Mucosa of rectum (tissue), 2 donors: ENCODE measurements around the gene CLCN6.

Experiments
- H3K27ac ChIP-seq, 2 donors: one replicate each; pipeline ENCODE4 v1.7.0; 2013; ENCODE audit warnings: inconsistent platforms in 2 of 2, low read depth in 2 of 2, low read length in 2 of 2
- H3K27me3 ChIP-seq, 2 donors: one replicate each; pipeline ENCODE4 v1.7.0; 2013; ENCODE audit warnings: low read length in 2 of 2; ENCODE audit not compliant: control insufficient read depth in 2 of 2, insufficient read depth in 2 of 2
- H3K36me3 ChIP-seq, 2 donors: one replicate each; pipeline ENCODE4 v1.7.0; 2013; ENCODE audit warnings: low read length in 2 of 2; ENCODE audit not compliant: control insufficient read depth in 2 of 2, insufficient read depth in 2 of 2
- H3K4me1 ChIP-seq, 2 donors: one replicate each; pipeline ENCODE4 v1.7.0; 2013; ENCODE audit warnings: low read length in 2 of 2, mild to moderate bottlenecking in 1 of 2; ENCODE audit not compliant: control insufficient read depth in 2 of 2, insufficient read depth in 2 of 2
- H3K4me3 ChIP-seq, 2 donors: one replicate each; pipeline ENCODE4 v1.7.0; 2013; ENCODE audit warnings: low read length in 2 of 2
- H3K9ac ChIP-seq, 2 donors: one replicate each; pipeline ENCODE4 v1.7.0; 2013; ENCODE audit warnings: low read length in 2 of 2, low read depth in 1 of 2, mild to moderate bottlenecking in 1 of 2
- H3K9me3 ChIP-seq, 2 donors: one replicate each; pipeline ENCODE4 v1.7.0; 2013; ENCODE audit warnings: low read length in 2 of 2; ENCODE audit not compliant: control insufficient read depth in 2 of 2
- donor health status: healthy.
- donor health status: Normal muscosa, but diverticular disease.

The CLCN6 gene

GRCh38 chr1:11826946-11827345 lies 21.0 kb downstream of the CLCN6 start:
- no peak overlapping the region for H3K4me3 ChIP-seq
- no peaks in the 10 kb centered on the region for H3K9me3 ChIP-seq
- no peaks in the 10 kb centered on the region for H3K27me3 ChIP-seq
- H3K36me3 ChIP-seq = peaks cover 59 to 65% of the 10 kb centered on the region in 2 donors
- no peak overlapping the region for H3K9ac ChIP-seq
- no peak overlapping the region for H3K27ac ChIP-seq
- no peaks in the 10 kb centered on the region for H3K4me1 ChIP-seq

GRCh38 chr1:11828511-11828910 lies 22.5 kb downstream of the CLCN6 start:
- Histone ChIP-seq H3K4me1 (no peaks in the 10 kb centered on the region), H3K36me3 (peaks cover 63 to 68% of the 10 kb centered on the region in 2 donors), H3K9me3 (no peaks in the 10 kb centered on the region), H3K27ac (no peak overlapping the region), H3K9ac (no peak overlapping the region), H3K27me3 (no peaks in the 10 kb centered on the region), H3K4me3 (no peak overlapping the region)

GRCh38 chr1:11831945-11832725 lies 26.1 kb downstream of the CLCN6 start:
- Histone ChIP-seq H3K36me3 (peaks cover 69 to 82% of the 10 kb centered on the region in 2 donors), H3K27me3 (no peaks in the 10 kb centered on the region), H3K9me3 (no peaks in the 10 kb centered on the region), H3K9ac (no peak overlapping the region), H3K4me1 (no peaks in the 10 kb centered on the region), H3K4me3 (no peak overlapping the region), H3K27ac (no peak overlapping the region)

- Histone ChIP-seq H3K36me3 (peaks cover 73 to 85% of the 10 kb centered on the region in 2 donors), H3K9ac (no peak overlapping the region)
Observed at GRCh38 chr1:11833497-11833896, 27.5 kb downstream of the CLCN6 start.

GRCh38 chr1:11833900-11834299 lies 27.9 kb downstream of the CLCN6 start:
- peaks cover 70 to 85% of the 10 kb centered on the region in 2 donors for H3K36me3 ChIP-seq
- no peaks in the 10 kb centered on the region for H3K9me3 ChIP-seq

More at GRCh38 chr1:11833497-11833896, 27.5 kb downstream of the CLCN6 start:
- Histone ChIP-seq H3K4me1 (no peaks in the 10 kb centered on the region), H3K27me3 (no peaks in the 10 kb centered on the region), H3K9me3 (no peaks in the 10 kb centered on the region), H3K4me3 (no peak overlapping the region), H3K27ac (no peak overlapping the region)

GRCh38 chr1:11835441-11836225 lies 29.6 kb downstream of the CLCN6 start:
- no peaks in the 10 kb centered on the region for H3K4me1 ChIP-seq
- no peaks in the 10 kb centered on the region for H3K27me3 ChIP-seq
- no peak overlapping the region for H3K27ac ChIP-seq
- H3K9ac ChIP-seq = no peak overlapping the region
- no peaks in the 10 kb centered on the region for H3K9me3 ChIP-seq
- H3K4me3 ChIP-seq = no peak overlapping the region
- peaks cover 75 to 89% of the 10 kb centered on the region in 2 donors for H3K36me3 ChIP-seq

More at GRCh38 chr1:11833900-11834299, 27.9 kb downstream of the CLCN6 start:
- Histone ChIP-seq H3K27ac (no peak overlapping the region), H3K4me1 (no peaks in the 10 kb centered on the region), H3K9ac (no peak overlapping the region), H3K27me3 (no peaks in the 10 kb centered on the region), H3K4me3 (no peak overlapping the region)

GRCh38 chr1:11836955-11837766 lies 31.2 kb downstream of the CLCN6 start:
- Histone ChIP-seq H3K9ac (no peak overlapping the region), H3K36me3 (peaks cover 84 to 96% of the 10 kb centered on the region in 2 donors), H3K27me3 (no peaks in the 10 kb centered on the region), H3K9me3 (no peaks in the 10 kb centered on the region), H3K4me1 (no peaks in the 10 kb centered on the region), H3K4me3 (no peak overlapping the region), H3K27ac (no peak overlapping the region)

GRCh38 chr1:11837767-11838348 lies 31.9 kb downstream of the CLCN6 start:
- peaks cover 87 to 96% of the 10 kb centered on the region in 2 donors for H3K36me3 ChIP-seq
- no peaks in the 10 kb centered on the region for H3K27me3 ChIP-seq
- no peak overlapping the region for H3K27ac ChIP-seq
- H3K9ac ChIP-seq = no peak overlapping the region
- H3K9me3 ChIP-seq = no peaks in the 10 kb centered on the region
- H3K4me3 ChIP-seq = no peak overlapping the region
- no peaks in the 10 kb centered on the region for H3K4me1 ChIP-seq

GRCh38 chr1:11838349-11839272 lies 32.6 kb downstream of the CLCN6 start:
- H3K4me3 ChIP-seq = no peak overlapping the region

More at GRCh38 chr1:11838349-11839272, 32.6 kb downstream of the CLCN6 start:
- H3K27me3 ChIP-seq = no peaks in the 10 kb centered on the region
- no peak overlapping the region for H3K9ac ChIP-seq
- peaks cover 81 to 88% of the 10 kb centered on the region in 2 donors for H3K36me3 ChIP-seq
- no peak overlapping the region for H3K27ac ChIP-seq
- no peaks in the 10 kb centered on the region for H3K4me1 ChIP-seq
- no peaks in the 10 kb centered on the region for H3K9me3 ChIP-seq
